K562 (cell line): Measurements from ENCODE around the gene TARBP1. TPM values are rescaled to one million over a fixed set of nuclear protein-coding genes. Genes with fewer than 3 reads are reported as not detected.
A peak's percentile ranks its signal among the peaks of the same experiment; 100 is the strongest.

Experiments
- BCOR ChIP-seq: fragments of 450-650 bp; IDR thresholded peaks from 2 replicates; pipeline ENCODE4 v1.6.1; 2016
- ELF2 ChIP-seq: fragments of 250-450 bp; sonication (Bioruptor Pico); IDR thresholded peaks from 2 replicates; pipeline ENCODE4 v1.5.0; 2021; ENCODE audit warnings: mild to moderate bottlenecking
- KLF10 ChIP-seq: fragments of 250-450 bp; sonication (Bioruptor Pico); IDR thresholded peaks from 2 replicates; pipeline ENCODE4 v1.6.1; 2021; ENCODE audit warnings: matching md5 sums
- LCOR ChIP-seq: sonication (generic); formaldehyde crosslinking; IDR thresholded peaks from 2 replicates; pipeline ENCODE4 v1.8.0; 2022; ENCODE audit warnings: mild to moderate bottlenecking, missing genetic modification reagents
- MLX ChIP-seq, 2 experiments: fragments of 450-650 bp in 1 of 2; sonication (generic) in 1 of 2; formaldehyde crosslinking; conservative IDR thresholded peaks; 2 replicates each; pipeline versions ENCODE4 v1.4.0 to v1.8.1; 2020 to 2022; ENCODE audit warnings: mild to moderate bottlenecking in 1 of 2, missing genetic modification reagents in 1 of 2
- NCOA1 ChIP-seq: fragments of 450-650 bp; IDR thresholded peaks from 2 replicates; pipeline ENCODE4 v1.6.1; 2016; ENCODE audit warnings: low read depth
- NCOR1 ChIP-seq: fragments of 450-650 bp; IDR thresholded peaks from 2 replicates; pipeline ENCODE4 v1.6.1; 2016; ENCODE audit warnings: mild to moderate bottlenecking, moderate library complexity
- OTX1 ChIP-seq: fragments of 450-650 bp; formaldehyde crosslinking; IDR thresholded peaks from 2 replicates; pipeline ENCODE4 v1.4.0; 2022; ENCODE audit warnings: mild to moderate bottlenecking
- POLR2AphosphoS2 ChIP-seq: IDR thresholded peaks from 2 replicates; pipeline ENCODE4 v1.6.1; 2012; ENCODE audit warnings: low read length, improper control_type of control experiment
- RHOXF2B ChIP-seq: fragments of 250-450 bp; sonication (Bioruptor Pico); conservative IDR thresholded peaks from 2 replicates; pipeline ENCODE4 v1.5.1; 2021
- SMARCE1 ChIP-seq: fragments of 450-650 bp; IDR thresholded peaks from 2 replicates; pipeline ENCODE4 v1.7.1; 2016; ENCODE audit warnings: mild to moderate bottlenecking
- TAL1 ChIP-seq: fragments of 450-650 bp; IDR thresholded peaks from 2 replicates; pipeline ENCODE4 v1.6.1; 2016; ENCODE audit warnings: mild to moderate bottlenecking
- TBP ChIP-seq: optimal IDR thresholded peaks from 2 replicates; pipeline ENCODE3; 2011; ENCODE audit warnings: low read depth, low read length, improper control_type of control experiment
- TCFL5 ChIP-seq: fragments of 250-450 bp; sonication (Bioruptor Pico); conservative IDR thresholded peaks from 2 replicates; pipeline ENCODE4 v1.6.1; 2021; ENCODE audit warnings: mild to moderate bottlenecking, moderate library complexity, matching md5 sums
- XRCC5 ChIP-seq: fragments of 200-400 bp; formaldehyde crosslinking; IDR thresholded peaks from 2 replicates; pipeline ENCODE4 v1.6.1; 2017; ENCODE audit warnings: low read depth, mild to moderate bottlenecking, low read length
- ZFP91 ChIP-seq: sonication (generic); formaldehyde crosslinking; IDR thresholded peaks from 2 replicates; pipeline ENCODE4 v1.8.0; 2022; ENCODE audit warnings: mild to moderate bottlenecking, missing genetic modification reagents
- ZNF408 ChIP-seq: fragments of 250-450 bp; sonication (Bioruptor Pico); IDR thresholded peaks from 2 replicates; pipeline ENCODE4 v1.4.0; 2020; ENCODE audit warnings: low read depth, mild to moderate bottlenecking, moderate library complexity
- polyA plus RNA-seq, 8 experiments: library from polyadenylated mRNA; depleted of rRNA in 4 of 8; stranded (reverse) in 5 of 8; unstranded in 3 of 8; fragments of >200 nt; fragmentation: Nextera tagmentation in 2 of 8; fragmentation: Illumina TruSeq in 1 of 8; extraction: Ambion mirVana in 2 of 8; extraction: Trizol in 1 of 8; gene quantifications; 2 replicates each; pipeline versions ENCODE4 v1.2.1 to v1.2.3, GENCODE V29; 2011 to 2014; ENCODE audit warnings: inconsistent platforms in 1 of 8, missing spikeins in 1 of 8
- total RNA-seq, 7 experiments: library from RNA; depleted of rRNA in 6 of 7; stranded (reverse); fragments of >200 nt in 6 of 7; fragmentation: Illumina TruSeq in 2 of 7; extraction: Trizol in 2 of 7; gene quantifications; 2 replicates each; pipeline versions ENCODE4 v1.2.1 to v1.2.3, GENCODE V29; 2011 to 2021; ENCODE audit warnings: low replicate concordance in 1 of 7
- TF ChIP-seq, protein P1 (sequence below): sonication (generic); formaldehyde crosslinking; IDR thresholded peaks from 2 replicates; pipeline ENCODE4 v1.8.0; 2022; ENCODE audit warnings: missing genetic modification reagents, mild to moderate bottlenecking, borderline replicate concordance
- TF ChIP-seq, protein P2 (sequence below), 2 experiments: fragments of 200-800 bp in 1 of 2; sonication (Bioruptor generic) in 1 of 2; sonication (generic) in 1 of 2; formaldehyde crosslinking in 1 of 2; IDR thresholded peaks in 1 of 2; conservative IDR thresholded peaks in 1 of 2; 2 replicates each; pipeline versions ENCODE4 v1.5.0 to v1.6.1; 2016 to 2020; ENCODE audit warnings: missing compliant biosample characterization in 1 of 2, missing genetic modification characterization in 1 of 2, missing genetic modification reagents in 1 of 2
- TF ChIP-seq, protein P3 (sequence below): fragments of 450-650 bp; formaldehyde crosslinking; IDR thresholded peaks from 2 replicates; pipeline ENCODE4 v1.4.0; 2022; ENCODE audit warnings: missing genetic modification characterization

TARBP1 gene
- total and polyA plus RNA-seq, 9 of the 15 experiments (the other 6 are each of a cell fraction or from before 2014, with no cell fraction given) = 8.8 to 48.0 (median 22.9) TPM

DNA sequence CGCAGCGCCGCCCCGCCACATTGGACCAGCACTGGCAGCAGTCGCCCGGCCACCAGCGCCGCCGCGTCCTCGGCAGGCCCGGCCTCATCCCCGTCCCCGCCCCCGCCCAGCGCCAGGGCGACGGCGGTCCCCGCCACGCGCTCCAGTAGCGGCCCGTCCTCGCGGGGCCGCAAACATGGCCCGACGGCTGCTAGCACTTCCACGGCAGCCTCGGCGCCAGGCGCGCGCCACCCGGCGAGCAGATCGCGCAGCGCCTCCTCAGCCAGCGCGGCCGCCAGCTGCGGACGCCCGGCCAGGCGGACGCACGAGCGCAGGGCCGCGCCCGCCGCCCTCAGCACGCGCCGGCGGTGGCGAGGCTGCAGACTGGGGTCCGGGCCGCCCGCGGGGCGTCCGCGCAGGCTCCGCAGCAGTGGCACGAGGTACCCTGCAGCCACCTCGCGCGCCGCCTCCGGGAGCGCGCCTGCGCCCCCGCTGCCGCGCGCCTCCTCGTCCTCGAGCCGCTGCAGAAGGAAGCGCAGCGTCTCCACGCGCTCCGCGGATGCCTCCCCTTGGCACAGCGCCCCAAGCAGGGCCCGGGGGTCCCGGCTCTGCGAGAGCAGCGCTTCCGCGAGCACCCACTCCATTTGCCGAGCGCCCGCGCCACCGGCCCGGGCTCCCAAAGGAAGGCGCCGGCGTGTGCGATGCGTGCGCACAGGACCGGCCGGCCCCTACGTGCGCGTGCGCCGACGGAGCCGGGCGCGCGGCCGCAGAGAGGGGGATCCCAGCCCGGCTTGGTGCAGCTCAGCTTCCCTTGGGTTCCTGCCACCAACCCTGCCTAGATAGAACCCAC is at the start of gene TARBP1 (continued):
- TF ChIP-seq, protein P1, sequence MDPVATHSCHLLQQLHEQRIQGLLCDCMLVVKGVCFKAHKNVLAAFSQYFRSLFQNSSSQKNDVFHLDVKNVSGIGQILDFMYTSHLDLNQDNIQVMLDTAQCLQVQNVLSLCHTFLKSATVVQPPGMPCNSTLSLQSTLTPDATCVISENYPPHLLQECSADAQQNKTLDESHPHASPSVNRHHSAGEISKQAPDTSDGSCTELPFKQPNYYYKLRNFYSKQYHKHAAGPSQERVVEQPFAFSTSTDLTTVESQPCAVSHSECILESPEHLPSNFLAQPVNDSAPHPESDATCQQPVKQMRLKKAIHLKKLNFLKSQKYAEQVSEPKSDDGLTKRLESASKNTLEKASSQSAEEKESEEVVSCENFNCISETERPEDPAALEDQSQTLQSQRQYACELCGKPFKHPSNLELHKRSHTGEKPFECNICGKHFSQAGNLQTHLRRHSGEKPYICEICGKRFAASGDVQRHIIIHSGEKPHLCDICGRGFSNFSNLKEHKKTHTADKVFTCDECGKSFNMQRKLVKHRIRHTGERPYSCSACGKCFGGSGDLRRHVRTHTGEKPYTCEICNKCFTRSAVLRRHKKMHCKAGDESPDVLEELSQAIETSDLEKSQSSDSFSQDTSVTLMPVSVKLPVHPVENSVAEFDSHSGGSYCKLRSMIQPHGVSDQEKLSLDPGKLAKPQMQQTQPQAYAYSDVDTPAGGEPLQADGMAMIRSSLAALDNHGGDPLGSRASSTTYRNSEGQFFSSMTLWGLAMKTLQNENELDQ (CRISPR knock-in tag) = no peak
- TF ChIP-seq ELF2 (CRISPR knock-in tag) (no peak), NCOR1 (no peak), RHOXF2B (no peak), LCOR (CRISPR knock-in tag) (no peak), BCOR (no peak), OTX1 (CRISPR knock-in tag) (no peak), TCFL5 (no peak), TBP (peak; percentile 40), ZFP91 (CRISPR knock-in tag) (no peak), SMARCE1 (no peak), ZNF408 (no peak), POLR2AphosphoS2 (no peak), MLX (CRISPR knock-in tag; conservative IDR thresholded peaks at IDR 0.05) (0 out of 4 replicates have a peak, but pooled peaks have one; percentile 8 to 56), TAL1 (no peak), NCOA1 (no peak), XRCC5 (no peak), KLF10 (CRISPR knock-in tag) (no peak)
- TF ChIP-seq, protein P2, sequence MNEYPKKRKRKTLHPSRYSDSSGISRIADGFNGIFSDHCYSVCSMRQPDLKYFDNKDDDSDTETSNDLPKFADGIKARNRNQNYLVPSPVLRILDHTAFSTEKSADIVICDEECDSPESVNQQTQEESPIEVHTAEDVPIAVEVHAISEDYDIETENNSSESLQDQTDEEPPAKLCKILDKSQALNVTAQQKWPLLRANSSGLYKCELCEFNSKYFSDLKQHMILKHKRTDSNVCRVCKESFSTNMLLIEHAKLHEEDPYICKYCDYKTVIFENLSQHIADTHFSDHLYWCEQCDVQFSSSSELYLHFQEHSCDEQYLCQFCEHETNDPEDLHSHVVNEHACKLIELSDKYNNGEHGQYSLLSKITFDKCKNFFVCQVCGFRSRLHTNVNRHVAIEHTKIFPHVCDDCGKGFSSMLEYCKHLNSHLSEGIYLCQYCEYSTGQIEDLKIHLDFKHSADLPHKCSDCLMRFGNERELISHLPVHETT (CRISPR knock-in tag; conservative IDR thresholded peaks at IDR 0.05 in 1 of 2, IDR thresholded peaks at IDR 0.05 in 1 of 2) = peak in 1 of 2 experiments; percentile 92; a peak in 2 of 4 replicates
- TF ChIP-seq, protein P3, sequence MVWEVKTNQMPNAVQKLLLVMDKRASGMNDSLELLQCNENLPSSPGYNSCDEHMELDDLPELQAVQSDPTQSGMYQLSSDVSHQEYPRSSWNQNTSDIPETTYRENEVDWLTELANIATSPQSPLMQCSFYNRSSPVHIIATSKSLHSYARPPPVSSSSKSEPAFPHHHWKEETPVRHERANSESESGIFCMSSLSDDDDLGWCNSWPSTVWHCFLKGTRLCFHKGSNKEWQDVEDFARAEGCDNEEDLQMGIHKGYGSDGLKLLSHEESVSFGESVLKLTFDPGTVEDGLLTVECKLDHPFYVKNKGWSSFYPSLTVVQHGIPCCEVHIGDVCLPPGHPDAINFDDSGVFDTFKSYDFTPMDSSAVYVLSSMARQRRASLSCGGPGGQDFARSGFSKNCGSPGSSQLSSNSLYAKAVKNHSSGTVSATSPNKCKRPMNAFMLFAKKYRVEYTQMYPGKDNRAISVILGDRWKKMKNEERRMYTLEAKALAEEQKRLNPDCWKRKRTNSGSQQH (CRISPR knock-in tag) = no peak
